ENCODE data around the gene FOXD2. TPM values are rescaled to one million over a fixed set of nuclear protein-coding genes. Genes with fewer than 3 reads are reported as not detected.

FOXD2 gene
- total RNA-seq, 1 donor = 0.27 TPM

DNA sequence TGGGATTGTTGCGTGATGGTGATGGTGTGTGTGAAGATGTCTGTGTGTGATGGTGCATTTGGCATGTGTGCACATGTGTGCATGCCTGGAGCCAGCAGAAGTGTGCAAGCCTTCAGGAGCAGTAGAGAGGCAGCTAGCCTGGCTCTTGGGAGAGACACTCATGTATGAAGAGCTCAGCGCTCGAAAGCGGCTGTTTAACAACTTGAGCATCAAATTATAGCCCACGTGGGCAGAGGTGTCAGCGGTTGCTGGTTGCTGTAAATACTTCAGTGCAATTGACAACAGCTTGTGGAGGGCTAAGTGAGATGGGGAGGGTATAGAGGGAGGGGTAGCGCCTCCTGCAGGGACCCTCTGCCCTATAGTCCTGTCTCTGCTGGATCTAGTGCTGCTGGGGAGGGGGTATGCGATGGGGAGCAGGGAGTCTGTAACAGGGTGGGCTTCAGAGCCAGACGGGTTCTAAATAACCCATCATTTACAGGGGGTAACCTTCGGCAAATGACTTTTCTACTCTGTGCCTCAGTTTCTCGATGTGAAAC, 21.5 kb downstream of the FOXD2 start:
- no peak for DNase-seq (ENCODE audit: low read depth in 2 of 3, low spot score in 2 of 3)

DNA sequence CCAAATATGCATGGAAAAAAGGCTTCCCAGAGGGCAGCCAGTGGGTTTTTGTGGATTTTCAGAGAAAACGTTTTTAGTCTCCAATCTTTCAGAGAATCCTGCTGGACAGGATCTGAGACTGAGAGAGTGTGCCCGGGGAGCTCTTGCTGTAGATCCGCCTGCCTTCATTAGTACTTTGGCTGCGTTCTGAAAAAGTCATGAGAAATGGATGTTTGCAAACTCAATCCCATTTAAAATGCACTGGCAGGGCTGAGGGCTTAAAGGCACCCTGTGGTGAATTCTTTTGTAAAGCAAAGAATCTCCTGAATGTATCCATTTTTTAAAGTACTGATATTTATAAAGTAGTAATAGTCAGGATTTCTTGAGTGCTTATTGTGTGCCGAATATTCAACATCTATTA, 22.2 kb downstream of the FOXD2 start:
- DNase-seq (ENCODE audit: low read depth in 2 of 3, low spot score in 2 of 3) = no peak

DNA sequence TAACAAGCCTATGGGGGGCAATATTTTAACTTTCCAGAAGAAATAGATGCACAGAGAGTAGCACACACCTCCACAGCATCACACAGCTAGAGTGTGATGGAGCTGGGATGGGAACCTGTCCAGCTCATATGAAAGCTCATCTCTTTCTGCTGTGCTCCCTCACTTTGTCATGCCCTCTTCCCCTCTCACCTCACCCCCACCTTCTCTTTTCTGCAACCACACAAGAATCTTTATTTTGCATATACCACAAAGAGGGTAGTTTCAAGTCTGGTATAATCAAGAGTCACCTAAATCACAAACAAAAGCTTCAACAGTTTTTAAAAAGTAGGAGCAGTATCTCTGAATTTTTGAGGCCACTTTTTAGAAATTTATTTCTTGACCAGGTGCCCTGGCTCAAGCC, 22.6 kb downstream of the FOXD2 start:
- no peak for DNase-seq (ENCODE audit: low read depth in 2 of 3, low spot score in 2 of 3)

DNA sequence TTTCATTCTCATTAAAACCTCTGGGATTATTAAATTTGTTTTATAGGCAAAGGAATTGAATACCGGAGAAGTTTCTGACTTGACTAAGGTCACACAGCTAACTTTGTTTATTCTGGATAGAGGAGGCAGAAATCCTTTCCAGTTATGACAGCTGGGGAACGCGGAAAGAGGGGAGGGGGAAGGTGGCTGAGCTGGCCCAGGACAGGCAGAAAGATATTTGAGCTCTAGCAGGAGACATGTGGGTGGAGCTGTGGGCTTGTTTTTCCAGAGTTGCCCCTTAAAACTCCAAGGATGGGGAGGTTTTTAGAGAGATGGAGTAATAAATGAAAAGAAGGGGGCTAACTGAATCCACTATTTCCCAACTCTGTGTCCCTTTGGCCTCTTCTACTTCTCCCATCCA, 27.8 kb downstream of the FOXD2 start:
- DNase-seq (ENCODE audit: low read depth in 2 of 3, low spot score in 2 of 3) = no peak

DNA sequence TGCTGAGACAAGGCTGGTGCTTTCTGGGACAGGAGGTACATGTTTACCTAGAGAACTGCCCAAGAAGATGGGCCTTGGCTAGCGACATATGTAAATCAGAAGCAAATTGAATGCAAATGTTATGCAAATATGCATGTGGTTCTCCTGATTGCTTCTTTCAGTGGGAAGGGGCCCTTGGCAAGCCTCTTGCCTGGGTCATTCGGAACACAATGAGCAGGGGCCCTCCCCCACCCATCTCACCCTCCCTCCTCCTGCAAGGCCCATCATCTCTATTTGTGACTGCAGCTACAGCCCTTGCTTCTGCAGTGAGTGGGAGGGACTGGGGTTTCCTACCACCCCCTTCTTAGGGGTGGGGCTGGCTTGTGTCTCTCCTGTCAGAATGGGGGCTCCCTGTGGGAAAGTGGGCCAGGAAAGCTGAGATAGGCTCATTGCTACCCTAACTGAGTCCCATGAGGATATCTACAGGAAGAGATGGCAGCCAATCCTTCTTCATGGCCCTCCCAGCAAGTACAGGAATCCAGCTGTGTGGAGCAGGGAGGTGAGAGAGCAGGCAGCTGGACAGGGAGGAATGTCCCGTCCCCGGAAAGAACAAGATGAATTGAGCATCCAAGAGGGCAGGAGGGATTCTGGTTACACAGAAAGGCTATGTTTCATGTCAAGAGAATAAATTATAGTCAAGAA, 31.0 kb downstream of the FOXD2 start:
- no peak for DNase-seq (ENCODE audit: low read depth in 2 of 3, low spot score in 2 of 3)

DNA sequence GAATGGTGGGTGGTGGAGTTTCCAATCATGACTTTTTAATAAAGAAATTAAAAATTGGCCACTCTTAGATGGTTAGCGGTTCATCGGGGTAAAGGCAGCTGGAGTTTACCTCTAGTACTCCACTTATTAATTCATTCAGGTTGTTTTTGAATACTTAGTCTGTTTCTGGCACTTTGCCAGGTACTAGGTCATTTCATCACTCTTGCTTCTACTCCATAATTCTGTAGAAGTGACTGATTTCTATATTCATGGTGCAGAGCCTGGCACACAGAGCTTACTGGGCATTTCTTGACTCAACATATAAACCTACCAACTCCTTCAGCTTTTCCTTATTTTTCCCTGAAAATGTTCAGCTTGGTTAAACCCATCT, 31.5 kb downstream of the FOXD2 start:
- no peak for DNase-seq (ENCODE audit: low read depth in 2 of 3, low spot score in 2 of 3)

DNA sequence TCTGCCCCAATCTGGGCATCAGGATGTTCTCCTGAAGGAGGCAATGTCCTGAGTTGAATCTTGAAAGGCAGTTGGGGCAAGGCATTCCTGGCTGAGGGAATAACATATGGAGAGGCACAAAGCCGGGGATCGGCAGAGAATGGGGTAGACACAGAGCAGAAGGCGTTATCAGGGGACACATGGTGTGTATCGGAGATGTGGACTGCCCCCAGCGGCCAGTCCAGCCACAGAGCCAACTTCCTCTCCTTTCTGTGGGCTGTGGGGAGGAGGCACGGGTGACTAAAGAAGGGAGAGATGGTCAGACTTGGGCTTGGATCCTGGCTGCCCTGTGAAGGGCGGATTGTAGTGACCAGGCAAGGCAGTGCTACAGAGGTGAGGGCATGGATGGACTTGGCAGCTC, 32.1 kb downstream of the FOXD2 start:
- no peak for DNase-seq (ENCODE audit: low read depth in 2 of 3, low spot score in 2 of 3)

DNA sequence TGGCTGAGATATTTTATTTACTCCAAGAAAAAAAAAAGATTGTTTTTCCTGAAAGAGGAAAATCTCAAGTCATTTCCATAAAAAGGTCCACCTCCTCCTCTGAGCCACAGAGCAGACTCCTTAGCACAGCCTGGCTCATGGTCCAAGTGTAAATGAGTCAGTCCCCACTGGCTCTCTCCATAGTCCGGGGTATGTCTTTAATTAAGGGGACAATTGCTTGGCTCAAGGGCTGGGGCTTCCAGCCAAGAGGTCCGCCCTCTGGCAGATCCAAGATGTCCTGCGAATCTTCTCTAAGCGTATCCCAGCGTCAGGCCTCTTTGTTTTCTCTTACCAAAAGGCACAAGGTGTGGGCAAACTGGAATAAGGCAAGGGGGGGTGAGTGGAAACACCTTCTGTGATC, 33.3 kb downstream of the FOXD2 start:
- DNase-seq (ENCODE audit: low read depth in 2 of 3, low spot score in 2 of 3) = no peak

DNA sequence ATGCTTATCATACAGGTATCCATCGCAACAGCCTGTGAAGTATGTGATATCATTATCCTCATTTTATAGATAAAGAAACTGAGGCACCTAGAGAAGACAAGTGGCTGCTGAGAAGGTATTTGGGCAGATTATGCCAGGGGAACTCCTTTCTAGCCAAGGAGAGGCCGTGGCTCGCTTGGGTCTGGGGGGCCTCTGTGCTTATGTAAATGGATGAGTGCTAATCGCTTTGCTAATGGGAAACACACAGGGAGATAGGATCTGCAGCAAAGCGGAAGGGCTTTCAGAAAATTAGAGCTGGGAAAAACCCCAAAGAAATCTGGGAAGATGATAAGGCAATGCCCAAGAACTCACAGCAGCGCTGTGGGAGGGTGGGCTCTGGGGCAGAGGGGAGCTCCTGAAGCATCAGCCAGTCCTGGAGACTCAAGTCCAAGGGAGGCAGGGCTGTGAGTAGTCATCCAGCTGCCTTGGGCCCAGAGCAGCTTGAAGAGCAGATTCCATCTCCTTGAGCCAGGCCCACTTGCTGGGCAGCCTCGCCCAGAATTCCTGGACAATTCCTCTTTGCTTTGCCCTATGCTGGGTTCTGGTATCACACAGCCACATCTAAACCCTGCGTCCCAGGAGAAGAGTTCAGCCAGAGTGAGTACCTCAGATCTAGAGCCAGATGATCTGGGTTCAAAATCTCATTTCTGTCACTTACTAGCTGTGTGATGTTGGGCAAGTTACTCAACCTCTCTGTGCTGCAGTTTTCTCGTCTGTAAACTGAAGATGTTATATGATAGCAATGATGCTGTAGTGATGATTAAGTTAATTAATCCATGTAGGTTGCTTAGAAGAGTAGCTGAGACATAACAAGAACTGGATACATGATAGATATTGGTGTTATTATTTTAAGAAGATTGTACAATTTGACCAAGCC, 36.7 kb downstream of the FOXD2 start:
- no peak for DNase-seq (ENCODE audit: low read depth in 2 of 3, low spot score in 2 of 3)

DNA sequence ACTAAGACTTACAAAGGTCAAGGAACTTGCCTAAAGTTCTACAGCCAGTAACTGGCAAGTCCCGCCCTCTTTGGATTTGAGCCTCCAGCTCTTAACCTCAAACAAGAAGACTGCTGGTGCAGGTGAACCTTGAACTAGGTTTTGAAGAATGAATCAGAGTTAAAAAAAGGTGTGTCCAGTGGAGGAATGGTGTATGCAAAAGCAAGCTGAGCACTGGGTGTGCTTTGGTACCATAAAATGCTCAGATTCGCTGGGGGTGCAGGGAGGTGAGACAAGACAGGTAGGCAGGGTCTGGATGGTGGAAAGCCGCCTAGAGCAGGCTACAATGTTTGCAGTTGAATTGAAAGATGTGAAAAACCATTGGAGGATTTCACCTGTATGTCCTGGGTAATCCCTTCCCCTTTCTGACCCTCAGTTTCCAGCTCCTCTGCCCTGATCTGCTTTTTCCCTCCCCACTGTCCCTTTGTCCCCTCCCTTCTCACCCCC, 39.8 kb downstream of the FOXD2 start:
- no peak for DNase-seq (ENCODE audit: low read depth in 2 of 3, low spot score in 2 of 3)

DNA sequence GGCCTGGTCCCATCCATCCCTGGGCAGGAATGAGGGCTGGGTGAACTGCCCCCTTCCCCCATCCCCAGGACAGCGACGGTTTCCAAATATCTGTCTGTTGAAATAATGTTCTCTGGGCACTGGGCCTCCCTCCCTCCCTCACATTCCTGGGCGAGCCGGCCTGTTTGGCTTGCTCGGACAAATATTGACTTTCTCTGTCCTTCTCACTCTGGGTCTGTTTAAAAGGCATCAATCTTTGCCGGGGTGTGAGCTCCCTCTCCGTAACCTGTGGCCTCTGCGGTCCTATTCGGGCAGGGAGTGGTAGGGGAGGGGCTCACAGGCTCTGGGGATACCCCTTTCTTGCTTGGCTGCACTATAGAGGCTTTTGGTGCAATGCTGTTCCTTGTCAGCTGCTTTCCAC, 40.2 kb downstream of the FOXD2 start:
- DNase-seq (ENCODE audit: low read depth in 2 of 3, low spot score in 2 of 3) = no peak

DNA sequence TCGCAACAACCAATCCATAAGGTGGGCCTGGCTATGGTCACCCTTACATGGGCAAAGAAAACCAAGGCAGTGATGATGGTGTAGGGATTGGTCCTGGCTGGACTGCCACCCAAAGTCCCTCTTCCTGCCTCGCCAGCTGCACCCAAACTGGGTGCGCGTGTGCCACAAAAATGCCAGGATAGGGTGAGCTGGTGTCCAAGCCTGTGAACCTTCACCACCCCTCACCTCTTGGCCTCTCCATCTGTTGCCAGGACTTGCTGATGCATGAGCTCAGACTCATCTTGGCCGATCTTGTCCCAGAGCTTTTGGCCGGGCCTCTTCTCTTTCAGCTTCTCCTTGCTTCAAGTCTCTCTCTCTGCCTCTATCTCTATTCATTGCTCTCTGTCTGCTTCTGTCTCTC, 41.8 kb downstream of the FOXD2 start:
- no peak for DNase-seq (ENCODE audit: low read depth in 2 of 3, low spot score in 2 of 3)

DNA sequence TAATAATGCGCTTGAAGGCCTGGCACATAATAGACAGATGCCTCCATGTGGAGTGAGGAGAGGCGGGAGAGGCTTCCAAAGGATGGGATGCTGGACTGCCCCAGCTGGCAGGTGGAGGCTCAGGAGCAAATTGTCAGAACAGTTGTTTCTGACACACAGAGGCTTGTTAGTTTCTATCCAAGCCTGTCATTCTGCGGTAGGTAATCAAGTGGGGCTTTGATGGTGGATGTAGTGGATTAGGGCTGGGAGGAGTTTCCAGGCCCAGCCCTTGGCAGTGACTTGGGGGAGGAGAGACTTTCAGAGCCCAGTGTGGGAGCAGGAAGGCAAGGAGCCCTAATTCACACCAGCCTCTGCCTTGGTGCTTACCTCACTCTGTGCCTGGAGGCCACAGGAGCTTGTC, 44.1 kb downstream of the FOXD2 start:
- DNase-seq (ENCODE audit: low read depth in 2 of 3, low spot score in 2 of 3) = no peak

DNA sequence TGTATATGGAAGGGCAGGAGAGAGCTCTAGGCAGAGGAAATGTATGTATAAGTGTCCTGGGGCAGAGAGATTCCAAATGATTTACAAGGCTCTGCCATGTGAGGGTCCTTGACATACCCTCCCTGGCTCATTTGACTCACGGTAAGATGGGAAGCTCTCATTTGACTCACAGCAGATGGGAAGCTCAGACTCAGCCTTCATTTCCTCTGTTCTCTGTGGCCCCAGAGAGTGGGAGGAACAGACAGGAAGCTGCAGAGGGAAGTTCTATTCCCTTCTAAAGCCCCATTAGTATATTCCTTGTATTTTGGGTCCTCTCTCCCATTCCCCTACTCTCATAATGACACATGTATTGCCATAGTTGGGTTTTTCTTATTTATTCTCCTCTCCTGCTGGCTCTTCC, 44.9 kb downstream of the FOXD2 start:
- DNase-seq (ENCODE audit: low read depth in 2 of 3, low spot score in 2 of 3) = no peak

DNA sequence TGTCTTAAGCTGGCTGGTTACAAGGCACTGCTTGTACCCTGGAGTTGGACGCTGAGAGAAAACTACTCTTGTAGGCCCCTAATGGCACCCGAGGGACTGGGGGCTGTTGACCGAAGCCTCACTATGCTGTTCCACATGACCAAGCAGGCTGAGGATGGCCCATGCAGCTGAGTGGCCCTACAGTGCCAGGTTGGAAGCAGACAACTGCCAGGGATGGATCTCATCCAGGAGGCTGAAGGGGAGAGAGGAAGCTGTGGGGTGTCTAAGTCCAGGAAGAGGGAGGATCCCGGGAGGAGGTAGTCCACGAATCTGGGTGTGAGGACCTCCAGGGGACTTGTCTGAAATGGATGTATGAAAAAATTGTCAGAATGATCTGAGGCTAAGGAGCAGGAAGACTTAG, 45.8 kb downstream of the FOXD2 start:
- DNase-seq (ENCODE audit: low read depth in 2 of 3, low spot score in 2 of 3) = no peak

DNA sequence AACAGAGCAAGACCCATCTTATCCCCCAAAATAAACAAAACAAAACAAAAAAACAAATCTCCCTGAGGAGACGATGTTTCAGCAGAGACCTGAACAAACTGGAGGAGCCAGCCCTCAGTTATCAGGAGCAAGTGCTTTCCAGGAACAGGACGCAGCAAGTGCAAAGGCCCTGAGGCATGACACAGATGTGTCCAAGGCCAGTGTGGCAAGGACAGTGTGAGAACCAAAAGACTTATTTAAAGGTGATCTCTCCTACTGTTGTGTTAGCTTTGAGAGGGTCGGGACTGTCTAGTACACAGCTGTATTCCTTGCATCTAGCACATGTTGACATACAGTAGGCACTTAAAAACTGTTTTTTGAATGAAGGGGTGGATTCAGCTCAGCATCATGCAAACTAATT, 48.0 kb downstream of the FOXD2 start:
- DNase-seq (ENCODE audit: low read depth in 2 of 3, low spot score in 2 of 3) = no peak

DNA sequence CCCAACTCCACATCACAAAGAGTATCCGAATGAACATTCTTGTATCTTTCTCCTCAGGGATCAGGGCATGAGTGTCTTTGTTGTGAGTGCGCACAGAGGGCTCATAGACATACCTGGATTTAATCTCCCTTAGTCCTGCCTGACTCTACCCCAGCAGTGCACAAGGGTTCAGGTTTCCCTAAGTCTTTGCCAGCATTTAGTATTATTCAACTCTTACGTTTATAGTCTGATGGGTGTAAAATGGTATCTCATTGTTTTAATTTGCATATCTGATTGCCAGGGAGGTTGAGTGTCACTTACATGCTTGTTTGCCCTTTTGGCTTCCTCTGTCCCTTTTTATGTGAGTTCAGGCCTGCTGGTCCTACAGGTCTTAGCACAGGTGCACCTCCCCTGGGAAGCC, 49.5 kb downstream of the FOXD2 start:
- DNase-seq (ENCODE audit: low read depth in 2 of 3, low spot score in 2 of 3) = no peak

DNA sequence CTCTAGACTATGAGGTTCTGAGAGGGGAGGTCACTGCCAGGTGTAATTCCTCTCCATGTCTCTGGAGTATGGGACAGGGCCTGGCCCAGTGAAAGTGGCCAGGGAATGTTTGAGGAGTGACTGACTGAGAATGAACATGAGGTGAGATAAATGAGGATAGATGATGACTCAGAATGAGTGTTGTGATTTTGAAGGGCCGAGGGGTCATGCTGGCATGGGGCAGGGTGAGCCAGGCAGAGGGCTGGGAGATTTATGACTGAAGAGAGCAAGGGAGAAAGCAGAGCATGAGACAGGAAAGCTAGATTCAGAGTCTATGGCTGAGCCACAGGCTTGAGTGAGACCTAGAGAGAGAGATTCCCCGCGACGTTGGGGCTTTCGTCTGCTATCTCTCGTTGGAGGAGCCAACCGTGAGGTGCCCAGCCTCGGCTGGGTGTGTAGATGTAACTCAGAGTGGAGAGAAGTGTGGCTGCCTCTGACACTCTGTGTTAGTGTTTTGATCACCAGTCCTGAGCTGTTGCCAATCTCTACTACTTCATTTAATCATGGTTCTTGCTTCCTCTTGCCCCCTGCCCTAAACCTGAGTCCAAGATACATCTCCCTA, 50.1 kb downstream of the FOXD2 start:
- no peak for DNase-seq (ENCODE audit: low read depth in 2 of 3, low spot score in 2 of 3)

Data from hematopoietic multipotent progenitor cell (in vitro differentiated cells).